Measurements from ENCODE around the gene HHATL.

HHATL gene

GRCh38 chr3:42709621-42710020 is 7.0 kb upstream of the HHATL start:
- Histone ChIP-seq H3K27me3 (replicated peaks; ENCODE audit: control insufficient read depth, insufficient read depth, low read length) (peaks cover 3% of the 10 kb centered on the region), H3K4me3 (replicated peaks; ENCODE audit: low read depth, low read length) (no peak overlapping the region), H3K36me3 (ENCODE audit: control insufficient read depth, insufficient read depth, low read length) (no peaks in the 10 kb centered on the region)
- no peak for TF ChIP-seq CTCF (IDR thresholded peaks at IDR 0.05; ENCODE audit: insufficient read depth, low read length, poor library complexity, severe bottlenecking)
- DNase-seq (ENCODE audit: extremely low read depth, insufficient read length) = no peak

GRCh38 chr3:42708611-42709151 is 6.1 kb upstream of the HHATL start:
- DNase-seq (ENCODE audit: extremely low read depth, insufficient read length) = no peak
- H3K4me3 ChIP-seq (replicated peaks; ENCODE audit: low read depth, low read length) = no peak overlapping the region
- H3K36me3 ChIP-seq (ENCODE audit: control insufficient read depth, insufficient read depth, low read length) = no peaks in the 10 kb centered on the region
- peaks cover 3% of the 10 kb centered on the region for H3K27me3 ChIP-seq (replicated peaks; ENCODE audit: control insufficient read depth, insufficient read depth, low read length)
- no peak for TF ChIP-seq CTCF (IDR thresholded peaks at IDR 0.05; ENCODE audit: insufficient read depth, low read length, poor library complexity, severe bottlenecking)

GRCh38 chr3:42707620-42708355 is 5.2 kb upstream of the HHATL start:
- no peak for DNase-seq (ENCODE audit: extremely low read depth, insufficient read length)
- no peak overlapping the region for H3K4me3 ChIP-seq (replicated peaks; ENCODE audit: low read depth, low read length)
- peaks cover 3% of the 10 kb centered on the region for H3K27me3 ChIP-seq (replicated peaks; ENCODE audit: control insufficient read depth, insufficient read depth, low read length)
- TF ChIP-seq CTCF (IDR thresholded peaks at IDR 0.05; ENCODE audit: insufficient read depth, low read length, poor library complexity, severe bottlenecking) = no peak
- no peaks in the 10 kb centered on the region for H3K36me3 ChIP-seq (ENCODE audit: control insufficient read depth, insufficient read depth, low read length)

DNA sequence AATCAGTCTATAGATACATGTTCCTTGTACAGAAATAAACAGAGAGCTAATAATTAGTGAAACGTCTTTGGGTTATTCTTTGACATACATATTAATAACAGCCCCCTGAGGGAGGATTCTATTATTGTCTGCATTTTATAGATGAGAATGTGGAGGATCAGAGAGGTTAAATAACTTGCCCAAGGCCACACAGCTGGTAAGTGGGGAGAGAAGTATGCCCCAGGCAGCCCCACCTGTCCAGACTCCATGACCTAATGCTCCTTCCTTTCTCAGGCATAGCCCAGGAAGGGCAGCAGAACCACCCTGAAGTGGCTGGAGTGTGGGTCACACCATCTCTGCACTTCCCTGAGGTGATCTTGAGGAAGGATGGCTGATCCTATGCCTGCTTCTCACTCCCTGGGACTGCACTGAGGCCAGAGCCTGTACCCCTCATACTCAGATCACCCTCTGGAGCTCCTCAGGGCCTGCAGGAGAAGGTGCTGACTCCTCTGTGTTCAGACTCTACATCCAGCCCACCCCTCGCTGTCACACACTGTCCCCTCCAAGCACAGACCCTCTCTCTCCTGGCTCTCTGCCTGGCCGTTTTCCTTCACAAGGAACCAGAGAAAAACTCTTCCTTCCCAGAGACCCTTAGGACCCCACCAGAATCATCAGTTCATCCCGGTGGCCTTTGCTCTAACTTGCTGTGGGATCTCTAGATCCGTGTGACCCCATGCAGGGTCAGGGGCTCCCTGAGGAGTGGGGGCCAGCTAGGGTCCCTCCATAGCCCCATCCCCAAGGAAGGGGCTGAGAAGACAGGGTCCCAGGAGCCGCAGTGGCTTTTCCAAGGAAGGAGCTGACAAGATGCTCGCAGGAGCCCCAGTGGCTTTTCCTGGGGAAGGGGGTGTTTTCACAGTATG is 4.4 kb upstream of the HHATL start:
- DNase-seq (ENCODE audit: extremely low read depth, insufficient read length) = no peak
- TF ChIP-seq CTCF (IDR thresholded peaks at IDR 0.05; ENCODE audit: insufficient read depth, low read length, poor library complexity, severe bottlenecking) = no peak
- H3K27me3 ChIP-seq (replicated peaks; ENCODE audit: control insufficient read depth, insufficient read depth, low read length) = peaks cover 3% of the 10 kb centered on the region
- H3K4me3 ChIP-seq (replicated peaks; ENCODE audit: low read depth, low read length) = no peak overlapping the region
- no peaks in the 10 kb centered on the region for H3K36me3 ChIP-seq (ENCODE audit: control insufficient read depth, insufficient read depth, low read length)

DNA sequence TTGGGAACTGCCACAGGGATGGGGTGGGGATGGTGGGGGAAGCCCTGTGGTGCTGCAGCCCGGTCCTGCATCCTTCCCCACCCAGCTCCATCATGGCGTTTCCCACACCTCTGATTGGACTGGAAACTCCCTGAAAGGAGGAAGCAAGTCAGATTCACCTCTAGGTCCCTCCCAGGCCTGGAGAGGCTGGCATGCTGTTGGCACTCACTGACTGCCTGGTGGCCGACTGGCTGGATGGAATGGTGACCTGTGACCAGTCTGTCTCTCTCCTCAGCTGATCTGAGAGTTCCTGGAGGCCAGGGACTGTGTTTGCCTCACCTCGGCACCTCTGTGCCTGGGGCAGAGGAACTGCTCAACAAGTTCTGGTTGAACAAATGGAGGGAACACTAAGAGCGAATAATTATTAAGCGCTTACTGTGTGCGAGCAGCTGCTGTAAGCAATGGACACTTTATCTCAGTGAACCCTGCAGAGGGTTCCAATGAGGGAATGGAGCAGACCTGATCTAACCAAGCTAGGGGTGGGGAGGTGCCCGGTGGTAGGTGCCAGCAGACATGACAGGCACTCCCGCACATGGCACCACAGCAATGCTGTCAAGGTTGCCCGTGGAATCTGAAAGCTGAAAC is 3.5 kb upstream of the HHATL start:
- Histone ChIP-seq H3K4me3 (replicated peaks; ENCODE audit: low read depth, low read length) (no peak overlapping the region), H3K27me3 (replicated peaks; ENCODE audit: control insufficient read depth, insufficient read depth, low read length) (peaks cover 3% of the 10 kb centered on the region; the same call in 1 of the 2 replicates), H3K36me3 (ENCODE audit: control insufficient read depth, insufficient read depth, low read length) (no peaks in the 10 kb centered on the region)
- no peak for TF ChIP-seq CTCF (IDR thresholded peaks at IDR 0.05; ENCODE audit: insufficient read depth, low read length, poor library complexity, severe bottlenecking)
- DNase-seq (ENCODE audit: extremely low read depth, insufficient read length) = no peak

Data from GM06990 (cell line).